K562 (cell line): ENCODE results near the gene HDAC5. TPM values are rescaled to one million over a fixed set of nuclear protein-coding genes. Genes with fewer than 3 reads are reported as not detected.
"Not testable (repeated sequence)": the region's sequence is repeated elsewhere in the genome, so short reads cannot be mapped to it uniquely, and the experiment has no call there.

ENCODE experiments used
- ATAC-seq: fragments of 200-7000 bp; cut with Tn5 transposase; 3 replicates; pipeline ENCODE4 v1.9.1; 2020; ENCODE audit warnings: moderate library complexity
- BruUV-seq: library from RNA; stranded (reverse); fragments of 400-500 nt; replicated peaks from 2 replicates; lab custom pipeline; 2021; lab: Mats Ljungman, UMichigan
- CTCF ChIA-PET: fragments of 300-600 bp; formaldehyde crosslinking; extraction: SDS; loops from one replicate; lab custom pipeline; 2021; ENCODE audit warnings: low intra/inter-chr PET ratio; lab: Yijun Ruan, JAX
- POLR2A ChIA-PET: fragments of 300-600, 350-650 bp; sonication (Branson Sonifier 250); formaldehyde crosslinking; extraction: SDS; loops from one replicate; lab custom pipeline; 2021; ENCODE audit warnings: antibody characterized with exemption, inconsistent platforms; lab: Yijun Ruan, JAX
- DNase-seq, 4 experiments: peaks; one replicate each; pipeline versions ENCODE4 v3.0.0 to v3.0.0-alpha.2; 2011 to 2018; ENCODE audit warnings: low spot score in 3 of 4, mixed read lengths in 3 of 4; ENCODE audit errors: extremely low read depth in 1 of 4
- FAIRE-seq: peaks from 2 replicates; lab custom pipeline; 2011; peaks lifted over from hg19 to GRCh38; lab: Jason Lieb, UNC
- H2AFZ ChIP-seq: 2 replicates; pipeline ENCODE4 v1.6.0; 2011; ENCODE audit warnings: low read depth, low read length, control low read depth, inconsistent platforms
- H3K27ac ChIP-seq: fragments of 200-600 bp; 3 replicates; pipeline ENCODE4 v1.8.0; 2011; ENCODE audit warnings: low read depth, mild to moderate bottlenecking, control low read depth, inconsistent platforms, low read length, moderate library complexity, mixed read lengths; ENCODE audit errors: extremely low read depth
- H3K27me3 ChIP-seq, 2 experiments: fragments of 300-600 bp in 1 of 2; 2 replicates in 1 of 2; 3 replicates in 1 of 2; pipeline versions ENCODE4 v1.6.0 to v1.8.0; 2011; ENCODE audit warnings: inconsistent platforms in 2 of 2, low read length in 2 of 2, mild to moderate bottlenecking in 1 of 2, mixed read lengths in 1 of 2, moderate library complexity in 1 of 2; ENCODE audit not compliant: control insufficient read depth in 2 of 2, insufficient read depth in 2 of 2
- H3K36me3 ChIP-seq: fragments of 300-600 bp; 3 replicates; pipeline ENCODE4 v1.8.0; 2011; ENCODE audit warnings: mild to moderate bottlenecking, low read length, inconsistent platforms; ENCODE audit not compliant: control insufficient read depth, insufficient read depth
- H3K4me1 ChIP-seq, 2 experiments: fragments of 200-600 bp in 1 of 2; replicated peaks in 1 of 2; 2 replicates in 1 of 2; 3 replicates in 1 of 2; pipeline versions ENCODE4 v1.5.1 to v1.8.0; 2011; ENCODE audit warnings: inconsistent platforms in 2 of 2, low read length in 2 of 2, mild to moderate bottlenecking in 1 of 2, mixed read lengths in 1 of 2, moderate library complexity in 1 of 2; ENCODE audit not compliant: control insufficient read depth in 2 of 2, insufficient read depth in 2 of 2
- H3K4me2 ChIP-seq: 2 replicates; pipeline ENCODE4 v1.6.1; 2011; ENCODE audit warnings: low read length, control low read depth, inconsistent platforms, mixed read lengths; ENCODE audit not compliant: insufficient read depth
- H3K4me3 ChIP-seq: fragments of 200-600 bp; sonication (generic), shearing (Covaris generic); 2 replicates; pipeline ENCODE4 v1.5.1; 2016; ENCODE audit warnings: control low read depth, inconsistent platforms
- H3K79me2 ChIP-seq: fragments of 200-600 bp; 3 replicates; pipeline ENCODE4 v1.8.0; 2011; ENCODE audit warnings: low read length, inconsistent platforms; ENCODE audit not compliant: control insufficient read depth, insufficient read depth
- H3K9ac ChIP-seq, 2 experiments: 2 replicates each; pipeline versions ENCODE4 v1.6.0 to v1.6.1; 2011; ENCODE audit warnings: low read depth in 2 of 2, low read length in 2 of 2, control low read depth in 1 of 2, inconsistent platforms in 1 of 2, mild to moderate bottlenecking in 1 of 2, mixed read lengths in 1 of 2; ENCODE audit not compliant: insufficient read depth in 1 of 2
- H3K9me1 ChIP-seq: one replicate; pipeline ENCODE4 v1.6.0; 2011; ENCODE audit warnings: inconsistent platforms, mild to moderate bottlenecking, low read length, moderate library complexity; ENCODE audit not compliant: control insufficient read depth, insufficient read depth
- H3K9me3 ChIP-seq: replicated peaks from 2 replicates; pipeline ENCODE4 v1.5.1; 2011; ENCODE audit warnings: low read depth, low read length, inconsistent platforms; ENCODE audit not compliant: control insufficient read depth, insufficient read depth
- H4K20me1 ChIP-seq: replicated peaks from 2 replicates; pipeline ENCODE4 v1.6.1; 2011; ENCODE audit warnings: low read length, inconsistent platforms, mixed read lengths; ENCODE audit not compliant: control insufficient read depth, insufficient read depth
- BCOR ChIP-seq: fragments of 450-650 bp; IDR thresholded peaks from 2 replicates; pipeline ENCODE4 v1.6.1; 2016
- CHD2 ChIP-seq: IDR thresholded peaks from 2 replicates; pipeline ENCODE4 v1.6.1; 2011; ENCODE audit warnings: low read depth, low read length
- CREB3L1 ChIP-seq: fragments of 450-650 bp; IDR thresholded peaks from 2 replicates; pipeline ENCODE4 v1.6.1; 2014; ENCODE audit warnings: low read depth, mild to moderate bottlenecking, moderate library complexity, borderline replicate concordance
- KDM4B ChIP-seq, 2 experiments: fragments of 450-650 bp in 1 of 2; sonication (generic) in 1 of 2; IDR thresholded peaks; 2 replicates each; pipeline ENCODE4 v1.6.1; 2016 to 2017; ENCODE audit warnings: borderline replicate concordance in 2 of 2, antibody characterized with exemption in 1 of 2, low read depth in 1 of 2, mild to moderate bottlenecking in 1 of 2
- NR1H2 ChIP-seq: sonication (generic); formaldehyde crosslinking; IDR thresholded peaks from 2 replicates; pipeline ENCODE4 v1.4.0; 2020; ENCODE audit warnings: mild to moderate bottlenecking, missing genetic modification reagents
- SP2 ChIP-seq: IDR thresholded peaks from 2 replicates; pipeline ENCODE4 v1.6.1; 2011; ENCODE audit warnings: mild to moderate bottlenecking, low read depth, low read length, moderate library complexity; ENCODE audit not compliant: poor library complexity, severe bottlenecking; ENCODE audit errors: extremely low read depth
- SRSF7 ChIP-seq: fragments of 200-400 bp; formaldehyde crosslinking; optimal IDR thresholded peaks from 2 replicates; pipeline ENCODE3; 2017; ENCODE audit warnings: mild to moderate bottlenecking, low read depth, low read length
- ZNF282 ChIP-seq: sonication (generic); formaldehyde crosslinking; IDR thresholded peaks from 2 replicates; pipeline ENCODE4 v1.8.1; 2023; ENCODE audit warnings: missing genetic modification reagents
- ZNF408 ChIP-seq: fragments of 250-450 bp; sonication (Bioruptor Pico); IDR thresholded peaks from 2 replicates; pipeline ENCODE4 v1.4.0; 2020; ENCODE audit warnings: low read depth, mild to moderate bottlenecking, moderate library complexity
- ZNF696 ChIP-seq: fragments of 250-450 bp; sonication (Bioruptor Pico); conservative IDR thresholded peaks from 2 replicates; pipeline ENCODE4 v1.4.0; 2020; ENCODE audit warnings: mild to moderate bottlenecking, moderate library complexity
- WGBS: fragments of 100-300 bp; shearing (Covaris generic); methylation state at CpG from one replicate; pipeline ENCODE4 v1.1.6; 2016; ENCODE audit warnings: low coverage, mixed read lengths; ENCODE audit not compliant: insufficient coverage; ENCODE audit errors: missing lambda C conversion rate; 5-methylcytosine and 5-hydroxymethylcytosine counted together
- in situ Hi-C: fragments of 300-500 bp; cut with MboI; formaldehyde crosslinking; loops from 4 replicates; pipeline ENCODE4 v1.15.0; 2018; ENCODE audit warnings: inconsistent platforms, mixed read lengths
- intact Hi-C: fragments of 100-400 bp; cut with micrococcal nuclease; formaldehyde crosslinking; loops from 2 replicates; pipeline ENCODE4 v1.14.2; 2022
- polyA plus RNA-seq, 8 experiments: library from polyadenylated mRNA; depleted of rRNA in 4 of 8; stranded (reverse) in 5 of 8; unstranded in 3 of 8; fragments of >200 nt; fragmentation: Nextera tagmentation in 2 of 8; fragmentation: Illumina TruSeq in 1 of 8; extraction: Ambion mirVana in 2 of 8; extraction: Trizol in 1 of 8; gene quantifications; 2 replicates each; pipeline versions ENCODE4 v1.2.1 to v1.2.3, GENCODE V29; 2011 to 2014; ENCODE audit warnings: inconsistent platforms in 1 of 8, missing spikeins in 1 of 8
- total RNA-seq, 7 experiments: library from RNA; depleted of rRNA in 6 of 7; stranded (reverse); fragments of >200 nt in 6 of 7; fragmentation: Illumina TruSeq in 2 of 7; extraction: Trizol in 2 of 7; gene quantifications; 2 replicates each; pipeline versions ENCODE4 v1.2.1 to v1.2.3, GENCODE V29; 2011 to 2021; ENCODE audit warnings: low replicate concordance in 1 of 7

HDAC5 gene
- total and polyA plus RNA-seq, 9 of the 15 experiments (the other 6 are each of a cell fraction or from before 2014, with no cell fraction given), result 0.45 to 26.2 (median 16.4) TPM

- in situ Hi-C loops, result no loop called here
- no TSS peak for BruUV-seq
- intact Hi-C loops, result no loop called here
- WGBS, result 100% methylated on average over 2 of the region's 2 CpGs
- Histone ChIP-seq H3K4me1 (0 out of 5 replicates have a peak, but pooled peaks cover 0 to 2% of the 10 kb centered on the region in 2 experiments), H4K20me1 (peaks cover 15% of the 10 kb centered on the region), H3K9me1 (no peaks in the 10 kb centered on the region), H3K9me3 (no peaks in the 10 kb centered on the region), H3K27ac (no peak overlapping the region), H3K36me3 (peaks cover 71% of the 10 kb centered on the region), H3K4me2 (no peak overlapping the region), H3K4me3 (no peak overlapping the region), H3K79me2 (peaks cover 31% of the 10 kb centered on the region), H3K27me3 (no peaks in the 10 kb centered on the region), H2AFZ (no peak overlapping the region), H3K9ac (no peak overlapping the region)
- ATAC-seq (no peak), DNase-seq (no peak), FAIRE-seq (no peak)
- TF ChIP-seq NR1H2 (CRISPR knock-in tag) (no peak), KDM4B (IDR thresholded peaks at IDR 0.05; ENCODE audit: borderline replicate concordance in 2 of 2, low read depth in 1 of 2) (no peak), SRSF7 (no peak), CHD2 (no peak), ZNF282 (CRISPR knock-in tag) (no peak), ZNF696 (no peak), SP2 (no peak), CREB3L1 (no peak), ZNF408 (CRISPR knock-in tag) (no peak), BCOR (no peak)
- POLR2A ChIA-PET, result no interaction called here
- CTCF ChIA-PET, result no interaction called here
These were observed 86.0 kb downstream of the HDAC5 start for GRCh38 chr17:44037471-44037870.

GRCh38 chr17:44034688-44035087 lies 88.8 kb downstream of the HDAC5 start:
- H3K9me3 ChIP-seq, H4K20me1 ChIP-seq, CTCF ChIA-PET, intact Hi-C loops, BruUV-seq, H3K9me1 ChIP-seq, H3K27me3 ChIP-seq, FAIRE-seq, H3K4me1 ChIP-seq, H3K79me2 ChIP-seq, H3K4me2 ChIP-seq, DNase-seq, H2AFZ ChIP-seq, H3K4me3 ChIP-seq, ATAC-seq, H3K27ac ChIP-seq, in situ Hi-C loops, H3K9ac ChIP-seq: not testable (repeated sequence)
- POLR2A ChIA-PET, result interaction anchor here (0.7 to 0.9 kb wide), 2 partner anchors 135 to 1763 kb away, joined by 3 to 4 read pairs; no protein-coding TSS in a partner anchor
- peaks cover 71% of the 10 kb centered on the region for H3K36me3 ChIP-seq
- no CpG with 5 or more reads among the region's 3 CpGs for WGBS
